Activated CD8-positive, alpha-beta memory T cell treated with anti-CD3 and anti-CD28 coated beads, Interleukin-2, amount 50 U/mL, for 24 hours (primary cell): ENCODE results near the gene SIL1.

ENCODE experiments used
- DNase-seq: peaks from one replicate; pipeline ENCODE4 v3.0.0-alpha.2; 2020; ENCODE audit errors: extremely low read depth

SIL1 gene

GRCh38 chr5:138945421-138946240 is 252.5 kb downstream of the SIL1 start:
- DNase-seq = no peak

- no peak for DNase-seq
These were observed 253.4 kb downstream of the SIL1 start for GRCh38 chr5:138944527-138945322.

- DNase-seq = no peak
These were observed 254.5 kb downstream of the SIL1 start for GRCh38 chr5:138943599-138944173.

- no peak for DNase-seq
These were observed 255.3 kb downstream of the SIL1 start for GRCh38 chr5:138942861-138943260.

GRCh38 chr5:138942066-138942465 is 256.1 kb downstream of the SIL1 start:
- DNase-seq = no peak

GRCh38 chr5:138938526-138938925 is 259.6 kb downstream of the SIL1 start:
- DNase-seq = no peak

GRCh38 chr5:138937392-138938387 is 260.5 kb downstream of the SIL1 start:
- no peak for DNase-seq

- DNase-seq = no peak
These were observed 261.2 kb downstream of the SIL1 start for GRCh38 chr5:138936968-138937345.

GRCh38 chr5:138936225-138936967 is 261.8 kb downstream of the SIL1 start:
- no peak for DNase-seq

- DNase-seq = no peak
These were observed 262.7 kb downstream of the SIL1 start for GRCh38 chr5:138935466-138935865.

GRCh38 chr5:138934971-138935370 is 263.2 kb downstream of the SIL1 start:
- DNase-seq = no peak

- DNase-seq = no peak
These were observed 264.5 kb downstream of the SIL1 start for GRCh38 chr5:138933522-138934290.

GRCh38 chr5:138932171-138932810 is 265.9 kb downstream of the SIL1 start:
- DNase-seq = no peak

GRCh38 chr5:138930371-138931097 is 267.6 kb downstream of the SIL1 start:
- no peak for DNase-seq

GRCh38 chr5:138929571-138929955 is 268.6 kb downstream of the SIL1 start:
- no peak for DNase-seq

- DNase-seq = no peak
These were observed 270.2 kb downstream of the SIL1 start for GRCh38 chr5:138927979-138928378.

- no peak for DNase-seq
These were observed 270.6 kb downstream of the SIL1 start for GRCh38 chr5:138927544-138927943.

- DNase-seq = no peak
These were observed 271.3 kb downstream of the SIL1 start for GRCh38 chr5:138926688-138927448.
